Caco-2 (cell line): Measurements from ENCODE around the gene MTPN. TPM values are rescaled to one million over a fixed set of nuclear protein-coding genes. Genes with fewer than 3 reads are reported as not detected.

ENCODE experiments used
- BruUV-seq: library from RNA; stranded (reverse); fragments of 400-500 nt; replicated peaks from 2 replicates; lab custom pipeline; 2021; lab: Mats Ljungman, UMichigan
- CTCF ChIA-PET: fragments of 300-600 bp; sonication (Branson Sonifier 250); formaldehyde crosslinking; loops from one replicate; lab custom pipeline; 2022; ENCODE audit warnings: antibody characterized with exemption; lab: Charles Lee
- POLR2A ChIA-PET: fragments of 300-600 bp; sonication (Branson Sonifier 250); formaldehyde crosslinking; loops from one replicate; lab custom pipeline; 2022; ENCODE audit warnings: antibody characterized with exemption; lab: Charles Lee
- DNase-seq, 2 experiments: peaks; one replicate each; pipeline versions ENCODE4 v3.0.0 to v3.0.0-alpha.2; 2020 to 2022
- H3K27me3 ChIP-seq: replicated peaks from 2 replicates; pipeline ENCODE4 v1.6.0; 2011; ENCODE audit warnings: low read length; ENCODE audit not compliant: control insufficient read depth, insufficient read depth
- H3K36me3 ChIP-seq: 2 replicates; pipeline ENCODE4 v1.5.1; 2011; ENCODE audit warnings: low read length; ENCODE audit not compliant: control insufficient read depth, insufficient read depth
- H3K4me1 ChIP-seq: fragments of 250-450 bp; sonication (Bioruptor Pico); 2 replicates; pipeline ENCODE4 v1.5.1; 2020; ENCODE audit warnings: mild to moderate bottlenecking
- H3K4me3 ChIP-seq: 2 replicates; pipeline ENCODE4 v1.5.1; 2011; ENCODE audit warnings: low read depth, mild to moderate bottlenecking, control low read depth, low read length
- H3K9me3 ChIP-seq: fragments of 250-450 bp; sonication (Bioruptor Pico); 2 replicates; pipeline ENCODE4 v1.5.1; 2020; ENCODE audit warnings: mild to moderate bottlenecking, moderate library complexity
- H3K27ac Mint-ChIP-seq: one replicate; pipeline ENCODE4 v1.8.0; 2022; ENCODE audit warnings: mixed read lengths; ENCODE audit not compliant: unreplicated experiment
- H3K27me3 Mint-ChIP-seq: one replicate; pipeline ENCODE4 v1.8.0; 2022; ENCODE audit warnings: mixed read lengths; ENCODE audit not compliant: insufficient read depth, unreplicated experiment
- H3K36me3 Mint-ChIP-seq: one replicate; pipeline ENCODE4 v1.8.0; 2022; ENCODE audit warnings: mild to moderate bottlenecking, mixed read lengths; ENCODE audit not compliant: insufficient read depth, unreplicated experiment
- H3K4me1 Mint-ChIP-seq: one replicate; pipeline ENCODE4 v1.8.0; 2022; ENCODE audit warnings: low read depth, mixed read lengths; ENCODE audit not compliant: unreplicated experiment
- H3K4me3 Mint-ChIP-seq: one replicate; pipeline ENCODE4 v1.8.0; 2022; ENCODE audit warnings: mild to moderate bottlenecking, moderate library complexity, mixed read lengths; ENCODE audit not compliant: unreplicated experiment
- H3K9me3 Mint-ChIP-seq: one replicate; pipeline ENCODE4 v1.8.0; 2022; ENCODE audit warnings: mixed read lengths; ENCODE audit not compliant: unreplicated experiment
- intact Hi-C: fragments of 100-400 bp; cut with micrococcal nuclease; formaldehyde crosslinking; loops from one replicate; pipeline ENCODE4 v1.10.0; 2022; ENCODE audit not compliant: unreplicated experiment
- total RNA-seq: library from RNA; stranded (reverse); gene quantifications from 2 replicates; pipeline ENCODE4 v1.2.3, GENCODE V29; 2022
- TF ChIP-seq, protein P1 (sequence below), 2 experiments: fragments of 200-600 bp in 1 of 2; IDR thresholded peaks; 1 replicate in 1 of 2; 2 replicates in 1 of 2; pipeline versions ENCODE4 v1.5.1 to v1.8.0; 2011 to 2022; ENCODE audit warnings: antibody characterized with exemption in 1 of 2, control low read depth in 1 of 2, inconsistent platforms in 1 of 2, low read depth in 1 of 2, low read length in 1 of 2, mild to moderate bottlenecking in 1 of 2, moderate library complexity in 1 of 2; ENCODE audit not compliant: insufficient read depth in 1 of 2, severe bottlenecking in 1 of 2, unreplicated experiment in 1 of 2

MTPN gene
- total RNA-seq, 1 experiment from 2014 or later: 138 TPM

DNA sequence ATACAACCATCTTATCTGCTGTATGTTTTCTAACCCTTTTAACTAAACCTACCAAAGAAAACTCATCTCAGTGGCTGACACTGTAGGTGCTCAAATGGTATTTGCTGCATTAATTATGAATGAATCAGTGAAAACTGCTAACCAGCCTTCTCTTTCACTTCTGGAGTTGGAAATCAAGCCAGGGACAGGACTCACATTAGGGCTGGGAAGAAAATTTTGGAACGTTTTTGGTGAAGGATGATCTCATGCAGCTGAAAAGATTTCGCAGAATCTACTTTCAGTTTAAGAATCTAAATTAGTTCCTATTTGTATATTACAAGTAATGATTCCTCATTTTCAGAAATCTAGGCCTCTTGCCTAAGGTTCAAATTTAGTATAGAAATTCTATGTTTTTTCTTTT lies 12.9 kb downstream of the MTPN start:
- Mint-ChIP-seq H3K4me1 (peaks cover 8% of the 10 kb centered on the region), H3K9me3 (no peaks in the 10 kb centered on the region), H3K27ac (no peak overlapping the region), H3K36me3 (peaks cover 13% of the 10 kb centered on the region), H3K4me3 (no peak overlapping the region), H3K27me3 (no peaks in the 10 kb centered on the region)
- ChIA-PET CTCF (no interaction called here), POLR2A (interaction anchor here (0.6 kb wide), 1 partner anchor 177 kb away, joined by 3 read pairs; no protein-coding TSS in a partner anchor)
- H3K27me3 ChIP-seq: no peaks in the 10 kb centered on the region
- TF ChIP-seq, protein P1, sequence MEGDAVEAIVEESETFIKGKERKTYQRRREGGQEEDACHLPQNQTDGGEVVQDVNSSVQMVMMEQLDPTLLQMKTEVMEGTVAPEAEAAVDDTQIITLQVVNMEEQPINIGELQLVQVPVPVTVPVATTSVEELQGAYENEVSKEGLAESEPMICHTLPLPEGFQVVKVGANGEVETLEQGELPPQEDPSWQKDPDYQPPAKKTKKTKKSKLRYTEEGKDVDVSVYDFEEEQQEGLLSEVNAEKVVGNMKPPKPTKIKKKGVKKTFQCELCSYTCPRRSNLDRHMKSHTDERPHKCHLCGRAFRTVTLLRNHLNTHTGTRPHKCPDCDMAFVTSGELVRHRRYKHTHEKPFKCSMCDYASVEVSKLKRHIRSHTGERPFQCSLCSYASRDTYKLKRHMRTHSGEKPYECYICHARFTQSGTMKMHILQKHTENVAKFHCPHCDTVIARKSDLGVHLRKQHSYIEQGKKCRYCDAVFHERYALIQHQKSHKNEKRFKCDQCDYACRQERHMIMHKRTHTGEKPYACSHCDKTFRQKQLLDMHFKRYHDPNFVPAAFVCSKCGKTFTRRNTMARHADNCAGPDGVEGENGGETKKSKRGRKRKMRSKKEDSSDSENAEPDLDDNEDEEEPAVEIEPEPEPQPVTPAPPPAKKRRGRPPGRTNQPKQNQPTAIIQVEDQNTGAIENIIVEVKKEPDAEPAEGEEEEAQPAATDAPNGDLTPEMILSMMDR (IDR thresholded peaks at IDR 0.05; ENCODE audit: insufficient read depth in 1 of 2, low read depth in 1 of 2, low read length in 1 of 2, severe bottlenecking in 1 of 2, unreplicated experiment in 1 of 2): no peak
- no peak overlapping the region for H3K4me3 ChIP-seq
- no peaks in the 10 kb centered on the region for H3K36me3 ChIP-seq
- intact Hi-C loops: no loop called here
- H3K9me3 ChIP-seq: no peaks in the 10 kb centered on the region
- peaks cover 10% of the 10 kb centered on the region; the same call in 1 of the 2 replicates for H3K4me1 ChIP-seq
- no peak for DNase-seq
- BruUV-seq: no TSS peak

DNA sequence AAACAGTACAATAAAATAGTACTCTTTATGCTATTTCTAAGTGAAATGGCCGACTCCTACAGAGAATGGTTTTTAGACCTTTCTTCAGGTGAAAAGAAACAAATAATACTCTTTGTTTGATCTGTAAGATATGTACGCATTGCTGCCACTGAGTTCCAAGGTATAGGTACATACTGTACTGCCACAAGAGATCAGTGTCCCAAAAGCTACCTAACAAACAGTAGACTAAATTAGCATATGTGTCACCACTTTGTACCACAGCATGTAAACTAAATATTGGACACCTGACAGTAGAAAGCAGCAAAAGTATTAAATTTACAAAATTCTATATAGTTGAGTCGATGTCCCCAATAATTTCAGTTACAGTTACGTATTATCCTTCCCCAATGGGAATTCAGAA lies 14.4 kb downstream of the MTPN start:
- Histone ChIP-seq H3K4me3 (no peak overlapping the region), H3K27me3 (no peaks in the 10 kb centered on the region), H3K36me3 (no peaks in the 10 kb centered on the region), H3K4me1 (peaks cover 10% of the 10 kb centered on the region; the same call in 1 of the 2 replicates), H3K9me3 (no peaks in the 10 kb centered on the region)
- TF ChIP-seq, protein P1 (IDR thresholded peaks at IDR 0.05; ENCODE audit: insufficient read depth in 1 of 2, low read depth in 1 of 2, low read length in 1 of 2, severe bottlenecking in 1 of 2, unreplicated experiment in 1 of 2): no peak
- Mint-ChIP-seq H3K27ac (no peak overlapping the region), H3K9me3 (no peaks in the 10 kb centered on the region), H3K36me3 (peaks cover 2% of the 10 kb centered on the region), H3K27me3 (no peaks in the 10 kb centered on the region), H3K4me3 (no peak overlapping the region), H3K4me1 (peaks cover 8% of the 10 kb centered on the region)
- ChIA-PET POLR2A (no interaction called here), CTCF (no interaction called here)
- no TSS peak for BruUV-seq
- intact Hi-C loops: no loop called here
- no peak for DNase-seq

DNA sequence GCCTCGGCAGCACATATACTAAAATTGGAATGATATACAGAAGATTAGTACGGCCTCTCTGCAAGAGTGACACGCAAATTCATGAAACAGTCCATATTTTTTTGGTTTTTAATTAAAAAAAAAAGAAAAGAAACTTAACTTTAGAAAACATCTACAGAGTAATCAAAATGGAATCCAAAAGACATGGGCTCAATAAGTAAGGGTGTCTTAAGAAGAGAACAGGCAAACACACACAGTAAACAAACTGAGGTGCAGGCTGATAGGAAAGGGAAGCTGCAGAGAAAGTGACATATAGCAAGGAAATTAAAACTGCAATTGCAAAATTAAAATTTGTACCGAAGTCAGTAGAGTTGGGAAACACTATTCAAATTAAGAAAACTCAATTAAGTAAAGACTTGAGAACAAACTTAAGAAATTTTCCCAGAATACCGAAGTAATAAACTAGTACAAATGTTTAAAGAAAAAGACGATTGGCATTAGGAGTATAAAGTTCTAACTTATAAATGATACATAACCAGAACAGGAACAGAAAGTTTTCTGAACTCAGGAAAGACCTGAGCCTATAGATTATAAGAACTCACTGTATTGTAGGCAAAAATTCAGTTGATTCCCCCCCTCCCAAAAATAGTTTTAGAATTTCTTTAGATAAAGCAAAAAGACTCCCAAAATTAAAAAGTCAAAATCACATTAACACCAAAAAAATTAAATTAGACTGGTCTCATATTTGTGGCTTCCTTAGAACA lies 16.3 kb downstream of the MTPN start:
- no peaks in the 10 kb centered on the region; the same call in 1 of the 2 replicates for H3K36me3 ChIP-seq
- intact Hi-C loops: no loop called here
- POLR2A ChIA-PET: no interaction called here
- no peak for DNase-seq
- H3K9me3 Mint-ChIP-seq: no peaks in the 10 kb centered on the region
- peaks cover 8% of the 10 kb centered on the region for H3K4me1 Mint-ChIP-seq
- CTCF ChIA-PET: no interaction called here
- H3K36me3 Mint-ChIP-seq: peaks cover 6% of the 10 kb centered on the region
- H3K27me3 ChIP-seq: no peaks in the 10 kb centered on the region
- TF ChIP-seq, protein P1 (IDR thresholded peaks at IDR 0.05; ENCODE audit: insufficient read depth in 1 of 2, low read depth in 1 of 2, low read length in 1 of 2, severe bottlenecking in 1 of 2, unreplicated experiment in 1 of 2): no peak
- no peaks in the 10 kb centered on the region for H3K27me3 Mint-ChIP-seq
- no TSS peak for BruUV-seq
- H3K9me3 ChIP-seq: no peaks in the 10 kb centered on the region
- H3K4me3 ChIP-seq: no peak overlapping the region
- H3K4me3 Mint-ChIP-seq: no peak overlapping the region
- H3K27ac Mint-ChIP-seq: no peak overlapping the region
- peaks cover 10% of the 10 kb centered on the region; the same call in 1 of the 2 replicates for H3K4me1 ChIP-seq
